Measurements from ENCODE around the gene ABHD14A.

GRCh38 chr3:51986010-51986947 is 11.4 kb downstream of the ABHD14A start:
- no peak for TF ChIP-seq CTCF (IDR thresholded peaks at IDR 0.05; ENCODE audit: low read depth, low read length)
- no peak for TF ChIP-seq EZH2phosphoT487 (IDR thresholded peaks at IDR 0.05; ENCODE audit: low read depth)

Data from OCI-LY3 (cell line).